ENCODE results near the gene INAFM1. TPM values are rescaled to one million over a fixed set of nuclear protein-coding genes. Genes with fewer than 3 reads are reported as not detected.

Gene INAFM1
- total RNA-seq, 1 experiment from 2014 or later: 5.1 TPM

DNA sequence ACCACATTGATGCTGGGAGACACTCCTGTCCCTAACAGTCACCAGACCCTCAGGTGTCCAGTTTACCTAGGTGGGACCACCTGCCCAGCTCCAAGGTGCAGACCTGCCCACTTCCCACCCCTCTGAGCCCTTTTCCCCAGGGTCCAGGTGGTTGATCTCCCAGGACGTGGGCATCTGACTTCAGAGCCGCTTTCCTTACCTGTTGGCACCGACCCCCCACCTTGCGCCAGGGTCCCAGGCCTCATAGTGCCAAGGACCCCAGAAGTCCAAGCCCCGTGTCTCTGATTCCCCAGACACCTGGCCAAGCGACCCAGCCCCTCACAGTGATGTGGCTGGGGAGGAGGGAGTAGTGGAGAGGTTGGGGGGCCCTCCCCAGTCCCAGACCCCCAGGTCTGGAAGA lies 34.1 kb upstream of the INAFM1 start:
- DNase-seq (no peak), ATAC-seq (no peak)
- Histone ChIP-seq H2AFZ (ENCODE audit: low read length) (no peak overlapping the region), H3F3A (ENCODE audit: low read length, unreplicated experiment) (peaks cover 3% of the 10 kb centered on the region), H3K4me3 (ENCODE audit: low read length) (peak overlapping the region; percentile 40), H3K9ac (ENCODE audit: low read length) (no peak overlapping the region), H3K27ac (ENCODE audit: low read length) (no peak overlapping the region), H3K9me3 (ENCODE audit: low read length) (no peaks in the 10 kb centered on the region), H3K36me3 (ENCODE audit: low read depth, low read length) (no peaks in the 10 kb centered on the region; the same call in 1 of the 2 replicates), H4K20me1 (ENCODE audit: low read length) (no peaks in the 10 kb centered on the region), H3K79me2 (ENCODE audit: low read length) (no peaks in the 10 kb centered on the region), H3K4me2 (ENCODE audit: low read length) (peak overlapping the region; percentile 72), H3K27me3 (ENCODE audit: low read length) (no peaks in the 10 kb centered on the region), H3K4me1 (ENCODE audit: insufficient read depth, low read length) (peaks cover 8% of the 10 kb centered on the region; the same call in 1 of the 2 replicates), H3K9me2 (replicated peaks; ENCODE audit: low read length) (no peaks in the 10 kb centered on the region)
- CTCF ChIA-PET: interaction anchor here (0.6 to 0.8 kb wide), 2 partner anchors 9 to 188 kb away, joined by 3 read pairs; no protein-coding TSS in a partner anchor
- POLR2A ChIA-PET (ENCODE audit: unreplicated experiment): no interaction called here
- intact Hi-C loops (cut with micrococcal nuclease): loop anchor here (5.0 kb wide), 1 partner anchor 93 kb away; no protein-coding TSS in a partner anchor
- TF ChIP-seq, protein P1, sequence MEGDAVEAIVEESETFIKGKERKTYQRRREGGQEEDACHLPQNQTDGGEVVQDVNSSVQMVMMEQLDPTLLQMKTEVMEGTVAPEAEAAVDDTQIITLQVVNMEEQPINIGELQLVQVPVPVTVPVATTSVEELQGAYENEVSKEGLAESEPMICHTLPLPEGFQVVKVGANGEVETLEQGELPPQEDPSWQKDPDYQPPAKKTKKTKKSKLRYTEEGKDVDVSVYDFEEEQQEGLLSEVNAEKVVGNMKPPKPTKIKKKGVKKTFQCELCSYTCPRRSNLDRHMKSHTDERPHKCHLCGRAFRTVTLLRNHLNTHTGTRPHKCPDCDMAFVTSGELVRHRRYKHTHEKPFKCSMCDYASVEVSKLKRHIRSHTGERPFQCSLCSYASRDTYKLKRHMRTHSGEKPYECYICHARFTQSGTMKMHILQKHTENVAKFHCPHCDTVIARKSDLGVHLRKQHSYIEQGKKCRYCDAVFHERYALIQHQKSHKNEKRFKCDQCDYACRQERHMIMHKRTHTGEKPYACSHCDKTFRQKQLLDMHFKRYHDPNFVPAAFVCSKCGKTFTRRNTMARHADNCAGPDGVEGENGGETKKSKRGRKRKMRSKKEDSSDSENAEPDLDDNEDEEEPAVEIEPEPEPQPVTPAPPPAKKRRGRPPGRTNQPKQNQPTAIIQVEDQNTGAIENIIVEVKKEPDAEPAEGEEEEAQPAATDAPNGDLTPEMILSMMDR (conservative IDR thresholded peaks at IDR 0.05; ENCODE audit: low read depth, low read length): no peak
- TF ChIP-seq EZH2 (IDR thresholded peaks at IDR 0.05; ENCODE audit: low read length, unreplicated experiment) (no peak), EZH2phosphoT487 (IDR thresholded peaks at IDR 0.05; ENCODE audit: borderline replicate concordance, low read length) (no peak)
- no TSS peak for BruUV-seq (replicated peaks)

DNA sequence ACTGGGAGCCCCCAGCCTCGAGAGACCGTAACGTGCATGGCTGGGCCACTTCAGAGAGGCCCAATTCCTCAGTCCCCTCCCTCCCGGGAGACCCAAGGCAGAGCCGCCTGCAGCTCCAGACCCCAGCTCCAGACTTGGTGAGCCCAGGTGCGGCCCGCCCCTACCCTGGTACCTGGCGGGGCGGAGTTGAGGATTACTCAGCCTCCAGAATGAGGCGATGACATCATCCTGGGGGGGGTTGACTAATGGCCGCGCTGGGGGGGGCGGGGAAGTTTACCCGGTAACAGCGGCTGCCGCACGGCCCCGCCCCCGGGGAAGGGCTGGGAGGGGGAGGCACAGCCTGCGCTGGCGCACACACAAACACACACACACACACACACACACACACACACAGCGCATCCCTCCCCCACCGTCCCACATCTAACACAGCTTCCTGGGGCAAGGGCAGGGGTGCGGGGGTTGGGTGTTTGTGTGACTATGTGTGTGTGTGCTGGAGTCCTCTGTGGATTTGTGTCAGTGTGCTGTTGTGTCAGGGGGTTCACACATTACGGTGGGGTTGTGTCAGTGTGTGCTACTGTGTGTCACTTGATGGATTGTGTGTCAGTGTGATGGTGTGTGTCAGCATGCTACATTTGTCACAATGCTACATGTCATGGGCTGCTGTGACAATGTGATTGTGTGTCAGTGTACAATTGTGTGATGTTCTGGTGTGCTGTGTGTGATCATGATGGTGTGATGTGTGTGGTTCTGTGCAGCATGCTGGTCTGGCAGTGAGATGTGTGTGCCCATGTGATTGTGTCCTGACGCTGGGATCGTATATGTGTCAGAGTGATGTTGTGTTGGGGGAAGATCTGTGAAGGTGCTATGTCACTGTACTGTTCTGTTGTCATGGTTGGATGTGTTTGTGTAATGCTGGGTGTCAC lies 33.4 kb upstream of the INAFM1 start:
- H2AFZ ChIP-seq (ENCODE audit: low read length): no peak overlapping the region
- ChIA-PET POLR2A (ENCODE audit: unreplicated experiment) (no interaction called here), CTCF (interaction anchor here (0.6 to 0.8 kb wide), 2 partner anchors 9 to 188 kb away, joined by 3 read pairs; no protein-coding TSS in a partner anchor)
- TF ChIP-seq, protein P1 (conservative IDR thresholded peaks at IDR 0.05; ENCODE audit: low read depth, low read length): no peak
- TF ChIP-seq EZH2phosphoT487 (IDR thresholded peaks at IDR 0.05; ENCODE audit: borderline replicate concordance, low read length) (no peak), EZH2 (IDR thresholded peaks at IDR 0.05; ENCODE audit: low read length, unreplicated experiment) (no peak)
- DNase-seq: peak; percentile 78
- H3K27me3 ChIP-seq (ENCODE audit: low read length): no peaks in the 10 kb centered on the region
- peak; percentile 42 for ATAC-seq
- H3K9me3 ChIP-seq (ENCODE audit: low read length): no peaks in the 10 kb centered on the region
- intact Hi-C loops (cut with micrococcal nuclease): loop anchor here (5.0 kb wide), 1 partner anchor 94 kb away; no protein-coding TSS in a partner anchor
- H3K4me2 ChIP-seq (ENCODE audit: low read length): peak overlapping the region; percentile 72
- no peaks in the 10 kb centered on the region; the same call in 1 of the 2 replicates for H3K36me3 ChIP-seq (ENCODE audit: low read depth, low read length)
- H3K9me2 ChIP-seq (replicated peaks; ENCODE audit: low read length): no peaks in the 10 kb centered on the region
- H3K9ac ChIP-seq (ENCODE audit: low read length): no peak overlapping the region
- H3K27ac ChIP-seq (ENCODE audit: low read length): no peak overlapping the region
- H3K79me2 ChIP-seq (ENCODE audit: low read length): no peaks in the 10 kb centered on the region
- peaks cover 8% of the 10 kb centered on the region; the same call in 1 of the 2 replicates for H3K4me1 ChIP-seq (ENCODE audit: insufficient read depth, low read length)
- peaks cover 3% of the 10 kb centered on the region for H3F3A ChIP-seq (ENCODE audit: low read length, unreplicated experiment)
- no TSS peak for BruUV-seq (replicated peaks)
- H4K20me1 ChIP-seq (ENCODE audit: low read length): no peaks in the 10 kb centered on the region
- H3K4me3 ChIP-seq (ENCODE audit: low read length): peak overlapping the region; percentile 55
